A549 (cell line): ENCODE measurements around the gene CEP112. TPM values are rescaled to one million over a fixed set of nuclear protein-coding genes. Genes with fewer than 3 reads are reported as not detected.

Experiments
- ATAC-seq, 2 experiments: fragments of 200-7000 bp in 1 of 2; fragments of >200 bp in 1 of 2; cut with Nextera tagmentation in 1 of 2; cut with Tn5 transposase in 1 of 2; 3 replicates each; pipeline versions ENCODE4 v1.8.0 to v1.9.1; 2018 to 2020; ENCODE audit warnings: mild to moderate bottlenecking in 1 of 2, moderate library complexity in 1 of 2
- CTCF ChIA-PET: fragments of 300-600 bp; sonication (Branson Sonifier 250); formaldehyde crosslinking; extraction: SDS; loops from one replicate; lab custom pipeline; 2021; ENCODE audit warnings: antibody characterized with exemption, inconsistent platforms; lab: Yijun Ruan, JAX
- POLR2A ChIA-PET: fragments of 350-600 bp; formaldehyde crosslinking; extraction: SDS; loops from one replicate; lab custom pipeline; 2021; ENCODE audit warnings: antibody characterized with exemption, inconsistent platforms; lab: Yijun Ruan, JAX
- DNase-seq, 2 experiments: peaks; one replicate each; pipeline versions ENCODE4 v3.0.0 to v3.0.0-alpha.2; 2011 to 2016; ENCODE audit warnings: low read depth in 1 of 2, low spot score in 1 of 2
- FAIRE-seq: peaks from 2 replicates; lab custom pipeline; 2011; peaks lifted over from hg19 to GRCh38; lab: Jason Lieb, UNC
- H3K27ac ChIP-seq, 2 experiments: fragments of >200 bp; sonication (Bioruptor Twin); formaldehyde crosslinking; 3 replicates each; pipeline ENCODE4 v1.5.1; 2016 to 2017
- H3K4me1 ChIP-seq: fragments of >200 bp; sonication (Bioruptor Twin); formaldehyde crosslinking; 3 replicates; pipeline ENCODE4 v1.6.1; 2016
- H3K4me2 ChIP-seq: fragments of >200 bp; sonication (Bioruptor Twin); formaldehyde crosslinking; 3 replicates; pipeline ENCODE4 v1.6.1; 2016
- H3K4me3 ChIP-seq: fragments of >200 bp; sonication (Bioruptor Twin); formaldehyde crosslinking; 3 replicates; pipeline ENCODE4 v1.5.1; 2016
- H3K9me3 ChIP-seq: fragments of >200 bp; sonication (Bioruptor Twin); formaldehyde crosslinking; 3 replicates; pipeline ENCODE4 v1.6.1; 2016
- BHLHE40 ChIP-seq: IDR thresholded peaks from 2 replicates; pipeline ENCODE4 v1.6.1; 2012; ENCODE audit warnings: low read depth, low read length, inconsistent platforms
- CBX2 ChIP-seq: fragments of 200-600 bp; sonication (generic); IDR thresholded peaks from 2 replicates; pipeline ENCODE4 v1.6.1; 2016; ENCODE audit warnings: low read depth, mild to moderate bottlenecking, borderline replicate concordance
- CEBPB ChIP-seq, 2 experiments: fragments of >200 bp in 1 of 2; sonication (Bioruptor Twin) in 1 of 2; formaldehyde crosslinking in 1 of 2; IDR thresholded peaks; 2 replicates each; pipeline ENCODE4 v1.6.1; 2012 to 2016
- ELK1 ChIP-seq: fragments of 150-350 bp; IDR thresholded peaks from 2 replicates; pipeline ENCODE4 v1.6.1; 2014; ENCODE audit warnings: low read depth, mild to moderate bottlenecking, low read length
- FOSB ChIP-seq: fragments of 250-450 bp; sonication (Bioruptor Pico); IDR thresholded peaks from 2 replicates; pipeline ENCODE4 v1.5.0; 2020; ENCODE audit warnings: mild to moderate bottlenecking, moderate library complexity
- FOXS1 ChIP-seq: fragments of 250-450 bp; sonication (Bioruptor Pico); IDR thresholded peaks from 2 replicates; pipeline ENCODE4 v1.5.0; 2020; ENCODE audit warnings: mild to moderate bottlenecking, moderate library complexity
- GATA3 ChIP-seq: IDR thresholded peaks from 2 replicates; pipeline ENCODE4 v1.6.1; 2012; ENCODE audit warnings: borderline replicate concordance
- HDAC2 ChIP-seq: fragments of 200-600 bp; sonication (generic); IDR thresholded peaks from 2 replicates; pipeline ENCODE4 v1.6.1; 2016
- HMGXB4 ChIP-seq: fragments of 250-450 bp; sonication (Bioruptor Pico); IDR thresholded peaks from 2 replicates; pipeline ENCODE4 v1.5.0; 2021; ENCODE audit warnings: mild to moderate bottlenecking, moderate library complexity, borderline replicate concordance
- HOXB13 ChIP-seq: fragments of 250-450 bp; sonication (Bioruptor Pico); IDR thresholded peaks from 2 replicates; pipeline ENCODE4 v1.5.0; 2020; ENCODE audit warnings: low read depth, mild to moderate bottlenecking, moderate library complexity
- HOXB5 ChIP-seq: fragments of 250-450 bp; sonication (Bioruptor Pico); IDR thresholded peaks from 2 replicates; pipeline ENCODE4 v1.5.0; 2020; ENCODE audit warnings: mild to moderate bottlenecking, moderate library complexity
- JUNB ChIP-seq: fragments of >200 bp; sonication (Bioruptor Twin); formaldehyde crosslinking; IDR thresholded peaks from 2 replicates; pipeline ENCODE4 v1.6.1; 2016
- MAFK ChIP-seq: fragments of 450-650 bp; IDR thresholded peaks from 2 replicates; pipeline ENCODE4 v1.6.1; 2014; ENCODE audit not compliant: partially characterized antibody
- NPAS2 ChIP-seq: fragments of 250-450 bp; sonication (Bioruptor Pico); IDR thresholded peaks from 2 replicates; pipeline ENCODE4 v1.8.0; 2022; ENCODE audit warnings: mild to moderate bottlenecking, moderate library complexity, borderline replicate concordance
- NR3C1 ChIP-seq: fragments of >200 bp; sonication (Bioruptor Twin); formaldehyde crosslinking; IDR thresholded peaks from 3 replicates; pipeline ENCODE4 v1.6.1; 2017
- PHF8 ChIP-seq: fragments of 200-600 bp; sonication (generic); IDR thresholded peaks from 2 replicates; pipeline ENCODE4 v1.6.1; 2016; ENCODE audit warnings: low read depth, mild to moderate bottlenecking, antibody characterized with exemption, moderate library complexity, borderline replicate concordance
- POLR2AphosphoS2 ChIP-seq: conservative IDR thresholded peaks from 2 replicates; pipeline ENCODE4 v1.6.1; 2012; ENCODE audit warnings: low read length, improper control_type of control experiment, inconsistent platforms
- RAD21 ChIP-seq, 2 experiments: fragments of >200 bp in 1 of 2; sonication (Bioruptor Twin) in 1 of 2; formaldehyde crosslinking in 1 of 2; IDR thresholded peaks in 1 of 2; conservative IDR thresholded peaks in 1 of 2; 2 replicates in 1 of 2; 3 replicates in 1 of 2; pipeline ENCODE4 v1.6.1; 2012 to 2018; ENCODE audit warnings: inconsistent platforms in 1 of 2
- RARB ChIP-seq: fragments of 250-450 bp; sonication (Bioruptor Pico); IDR thresholded peaks from 2 replicates; pipeline ENCODE4 v1.8.0; 2021; ENCODE audit warnings: mild to moderate bottlenecking, moderate library complexity
- TFCP2L1 ChIP-seq: fragments of 250-450 bp; sonication (Bioruptor Pico); IDR thresholded peaks from 2 replicates; pipeline ENCODE4 v1.5.0; 2021; ENCODE audit warnings: mild to moderate bottlenecking
- TP53 ChIP-seq: fragments of 250-450 bp; sonication (Bioruptor Pico); IDR thresholded peaks from 2 replicates; pipeline ENCODE4 v1.5.0; 2021; ENCODE audit warnings: mild to moderate bottlenecking, moderate library complexity
- ZC3H11A ChIP-seq: fragments of 450-650 bp; IDR thresholded peaks from 2 replicates; pipeline ENCODE4 v1.6.1; 2014; ENCODE audit warnings: antibody characterized with exemption, mild to moderate bottlenecking
- ZNF302 ChIP-seq: fragments of 250-450 bp; sonication (Bioruptor Pico); IDR thresholded peaks from 2 replicates; pipeline ENCODE4 v1.9.0; 2021; ENCODE audit warnings: inconsistent platforms, mild to moderate bottlenecking, moderate library complexity
- WGBS: methylation state at CpG from one replicate; pipeline ENCODE4 v1.1.6; 2017; ENCODE audit errors: missing lambda C conversion rate; 5-methylcytosine and 5-hydroxymethylcytosine counted together
- polyA plus RNA-seq, 4 experiments: library from polyadenylated mRNA; depleted of rRNA in 3 of 4; stranded (reverse); fragments of >200 nt; fragmentation: RNase III in 1 of 4; extraction: RNeasy Plus Mini Kit Qiagen cat#74134 plus additional on column Dnase treatment in 1 of 4; gene quantifications; 2 replicates in 3 of 4; 3 replicates in 1 of 4; pipeline ENCODE4 v1.2.3, GENCODE V29; 2011 to 2017
- TF ChIP-seq, protein P1 (sequence below): fragments of 450-650 bp; IDR thresholded peaks from 2 replicates; pipeline ENCODE4 v1.6.1; 2014; ENCODE audit warnings: antibody characterized with exemption

CEP112 gene
- polyA plus RNA-seq, 2 of the 4 experiments (the other 2 are of a cell fraction), result 9.6 to 15.2 TPM

DNA sequence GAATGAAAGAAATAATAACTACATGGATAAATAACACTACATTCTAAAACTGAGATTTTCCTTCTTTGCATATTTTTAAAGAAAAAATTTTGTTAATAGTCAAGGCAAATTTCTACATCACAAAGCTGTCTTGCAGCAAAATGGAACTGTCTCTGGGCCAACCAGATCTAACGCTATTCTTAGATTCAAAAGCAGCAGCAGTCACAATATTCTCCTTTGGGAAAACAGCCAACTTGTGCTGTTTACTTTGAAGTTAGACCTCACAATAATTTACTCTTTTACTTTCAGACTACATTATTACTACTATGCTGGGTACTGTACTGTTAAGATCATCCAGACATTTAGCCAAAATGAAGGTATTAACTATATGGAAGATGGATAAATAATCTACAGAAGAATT, 189.1 kb downstream of the CEP112 start:
- 90% methylated on average over 1 of the region's 1 CpG for WGBS
- Histone ChIP-seq H3K4me2 (no peak overlapping the region), H3K4me1 (no peaks in the 10 kb centered on the region), H3K9me3 (no peaks in the 10 kb centered on the region), H3K4me3 (no peak overlapping the region), H3K27ac (no peak overlapping the region)
- DNase-seq (no peak), FAIRE-seq (no peak), ATAC-seq (no peak)
- ChIA-PET POLR2A (no interaction called here), CTCF (no interaction called here)
- TF ChIP-seq PHF8 (no peak), JUNB (no peak), HOXB5 (CRISPR knock-in tag) (no peak), RAD21 (conservative IDR thresholded peaks at IDR 0.05 in 1 of 2, IDR thresholded peaks at IDR 0.05 in 1 of 2) (no peak), RARB (CRISPR knock-in tag) (no peak), ELK1 (no peak), HMGXB4 (CRISPR knock-in tag) (no peak), ZC3H11A (no peak), CEBPB (IDR thresholded peaks at IDR 0.05) (no peak), GATA3 (no peak), NR3C1 (no peak), TP53 (CRISPR knock-in tag) (no peak), POLR2AphosphoS2 (no peak), FOSB (CRISPR knock-in tag) (no peak), TFCP2L1 (CRISPR knock-in tag) (no peak)

DNA sequence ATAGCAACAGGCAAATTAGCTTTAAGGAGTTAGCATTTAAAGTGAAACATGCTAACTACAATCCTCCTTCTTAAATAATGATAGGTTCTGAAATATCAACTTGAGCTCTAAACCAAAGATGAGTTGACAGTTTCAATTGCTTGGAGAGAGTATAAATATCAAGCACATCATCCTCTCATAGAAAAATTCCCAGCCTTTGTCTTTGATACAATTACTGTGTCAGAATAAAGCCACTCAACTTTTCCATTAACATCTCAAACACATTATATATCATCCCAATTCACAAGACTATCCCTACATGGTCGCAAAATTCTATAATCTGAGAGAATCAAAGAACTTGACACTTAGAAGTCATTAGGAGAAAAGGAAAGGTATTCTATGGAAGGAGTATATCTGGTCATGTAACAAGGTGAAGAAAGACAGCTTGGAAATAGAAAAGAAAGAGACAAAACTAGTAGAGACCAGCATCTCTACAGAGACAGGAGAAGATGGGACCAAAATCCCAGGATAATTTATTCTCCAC, 189.8 kb downstream of the CEP112 start:
- ATAC-seq, result no peak
- Histone ChIP-seq H3K4me1 (no peaks in the 10 kb centered on the region), H3K4me3 (no peak overlapping the region), H3K4me2 (no peak overlapping the region), H3K27ac (no peak overlapping the region), H3K9me3 (no peaks in the 10 kb centered on the region)
- WGBS, result 93% methylated on average over 1 of the region's 1 CpG
- ChIA-PET POLR2A (no interaction called here), CTCF (no interaction called here)
- TF ChIP-seq NR3C1 (no peak), MAFK (no peak), TFCP2L1 (CRISPR knock-in tag) (no peak), POLR2AphosphoS2 (no peak), HOXB5 (CRISPR knock-in tag) (no peak), NPAS2 (CRISPR knock-in tag) (no peak), BHLHE40 (no peak), HDAC2 (no peak), CBX2 (no peak), ELK1 (no peak), FOXS1 (CRISPR knock-in tag) (no peak), HMGXB4 (CRISPR knock-in tag) (no peak), ZNF302 (CRISPR knock-in tag) (no peak), HOXB13 (CRISPR knock-in tag) (no peak)
- TF ChIP-seq, protein P1, sequence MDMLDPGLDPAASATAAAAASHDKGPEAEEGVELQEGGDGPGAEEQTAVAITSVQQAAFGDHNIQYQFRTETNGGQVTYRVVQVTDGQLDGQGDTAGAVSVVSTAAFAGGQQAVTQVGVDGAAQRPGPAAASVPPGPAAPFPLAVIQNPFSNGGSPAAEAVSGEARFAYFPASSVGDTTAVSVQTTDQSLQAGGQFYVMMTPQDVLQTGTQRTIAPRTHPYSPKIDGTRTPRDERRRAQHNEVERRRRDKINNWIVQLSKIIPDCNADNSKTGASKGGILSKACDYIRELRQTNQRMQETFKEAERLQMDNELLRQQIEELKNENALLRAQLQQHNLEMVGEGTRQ, result no peak
- no peak for FAIRE-seq
- DNase-seq, result no peak
